Prostate gland (tissue), 2 donors: ENCODE measurements around the gene CD164L2.

Source experiments
- CTCF ChIP-seq, 4 experiments: fragments of 200-600 bp in 2 of 4; fragments of 450-650 bp in 2 of 4; sonication (generic) in 2 of 4; IDR thresholded peaks; 1 replicate in 3 of 4; 2 replicates in 1 of 4; pipeline ENCODE4 v1.5.1; 2016 to 2019; ENCODE audit warnings: antibody characterized with exemption in 4 of 4, mild to moderate bottlenecking in 2 of 4, moderate library complexity in 2 of 4
- POLR2A ChIP-seq: fragments of 450-650 bp; IDR thresholded peaks from one replicate; pipeline ENCODE4 v1.6.1; 2016; ENCODE audit warnings: antibody characterized with exemption, mild to moderate bottlenecking

- TF ChIP-seq CTCF (IDR thresholded peaks at IDR 0.05): peak in 1 of 4 experiments; percentile 32
- peak; percentile 10 for TF ChIP-seq POLR2A
These were observed 26.4 kb downstream of the CD164L2 start for GRCh38 chr1:27356619-27357280.
